Measurements from ENCODE around the gene WNK2.

WNK2 gene

GRCh38 chr9:93255494-93255867 is 71.5 kb downstream of the WNK2 start:
- DNase-seq (ENCODE audit: low spot score): no peak

GRCh38 chr9:93255994-93256877 is 72.3 kb downstream of the WNK2 start:
- DNase-seq (ENCODE audit: low spot score): no peak

- DNase-seq (ENCODE audit: low spot score): no peak
These were observed 73.2 kb downstream of the WNK2 start for GRCh38 chr9:93256878-93257807.

GRCh38 chr9:93257808-93258331 is 73.9 kb downstream of the WNK2 start:
- no peak for DNase-seq (ENCODE audit: low spot score)

- no peak for DNase-seq (ENCODE audit: low spot score)
These were observed 74.5 kb downstream of the WNK2 start for GRCh38 chr9:93258419-93258817.

GRCh38 chr9:93258818-93259489 is 75.0 kb downstream of the WNK2 start:
- no peak for DNase-seq (ENCODE audit: low spot score)

- no peak for DNase-seq (ENCODE audit: low spot score)
These were observed 75.7 kb downstream of the WNK2 start for GRCh38 chr9:93259490-93260262.

GRCh38 chr9:93260263-93261066 is 76.5 kb downstream of the WNK2 start:
- no peak for DNase-seq (ENCODE audit: low spot score)

GRCh38 chr9:93261281-93261680 is 77.3 kb downstream of the WNK2 start:
- DNase-seq (ENCODE audit: low spot score): no peak

- DNase-seq (ENCODE audit: low spot score): no peak
These were observed 78.0 kb downstream of the WNK2 start for GRCh38 chr9:93261735-93262523.

- no peak for DNase-seq (ENCODE audit: low spot score)
These were observed 78.8 kb downstream of the WNK2 start for GRCh38 chr9:93262537-93263310.

GRCh38 chr9:93263334-93264229 is 79.6 kb downstream of the WNK2 start:
- DNase-seq (ENCODE audit: low spot score): no peak

GRCh38 chr9:93264338-93265125 is 80.6 kb downstream of the WNK2 start:
- DNase-seq (ENCODE audit: low spot score): no peak

- no peak for DNase-seq (ENCODE audit: low spot score)
These were observed 81.5 kb downstream of the WNK2 start for GRCh38 chr9:93265301-93265971.

- no peak for DNase-seq (ENCODE audit: low spot score)
These were observed 82.0 kb downstream of the WNK2 start for GRCh38 chr9:93265972-93266371.

- DNase-seq (ENCODE audit: low spot score): no peak
These were observed 82.6 kb downstream of the WNK2 start for GRCh38 chr9:93266521-93267001.

All from kidney capillary endothelial cell (primary cell).